DND-41 (cell line): Measurements from ENCODE around the gene ACSS1.

Experiments
- ATAC-seq: fragments of 200-7000 bp; cut with Tn5 transposase; 3 replicates; pipeline ENCODE4 v1.9.1; 2021; ENCODE audit warnings: low read depth; ENCODE audit not compliant: insufficient read depth
- DNase-seq: peaks from one replicate; pipeline ENCODE4 v3.0.0-alpha.2; 2020
- H2AFZ ChIP-seq: 2 replicates; pipeline ENCODE4 v1.6.0; 2012; ENCODE audit warnings: low read depth, low read length
- H3K27ac ChIP-seq: 2 replicates; pipeline ENCODE4 v1.5.1; 2012; ENCODE audit warnings: low read length, inconsistent platforms
- H3K27me3 ChIP-seq: fragments of 200-600 bp; sonication (generic); 2 replicates; pipeline ENCODE4 v1.6.0; 2012; ENCODE audit warnings: low read length, mild to moderate bottlenecking, inconsistent platforms; ENCODE audit not compliant: insufficient read depth, poor library complexity
- H3K36me3 ChIP-seq: 2 replicates; pipeline ENCODE4 v1.5.1; 2012; ENCODE audit warnings: low read length, inconsistent platforms; ENCODE audit not compliant: insufficient read depth
- H3K4me1 ChIP-seq: 2 replicates; pipeline ENCODE4 v1.5.1; 2012; ENCODE audit warnings: mild to moderate bottlenecking, low read length; ENCODE audit not compliant: insufficient read depth
- H3K4me2 ChIP-seq: 2 replicates; pipeline ENCODE4 v1.6.0; 2012; ENCODE audit warnings: mild to moderate bottlenecking, moderate library complexity, low read length, inconsistent platforms; ENCODE audit not compliant: insufficient read depth
- H3K4me3 ChIP-seq, 2 experiments: fragments of 200-600 bp in 1 of 2; shearing (Covaris generic) in 1 of 2; 2 replicates each; pipeline ENCODE4 v1.5.1; 2012 to 2016; ENCODE audit warnings: inconsistent platforms in 2 of 2, low read length in 2 of 2, mild to moderate bottlenecking in 2 of 2, low read depth in 1 of 2, moderate library complexity in 1 of 2
- H3K79me2 ChIP-seq: 2 replicates; pipeline ENCODE4 v1.6.0; 2012; ENCODE audit warnings: low read length, inconsistent platforms; ENCODE audit not compliant: insufficient read depth
- H3K9ac ChIP-seq: 2 replicates; pipeline ENCODE4 v1.6.0; 2012; ENCODE audit warnings: low read depth, mild to moderate bottlenecking, inconsistent platforms, low read length, moderate library complexity
- H3K9me3 ChIP-seq: 2 replicates; pipeline ENCODE4 v1.5.1; 2012; ENCODE audit warnings: low read length, moderate library complexity, mild to moderate bottlenecking, inconsistent platforms; ENCODE audit not compliant: insufficient read depth, severe bottlenecking
- H4K20me1 ChIP-seq: 2 replicates; pipeline ENCODE4 v1.6.0; 2012; ENCODE audit warnings: low read length; ENCODE audit not compliant: insufficient read depth
- EZH2 ChIP-seq: IDR thresholded peaks from 3 replicates; pipeline ENCODE4 v1.6.1; 2012; ENCODE audit warnings: borderline replicate concordance, low read depth, mild to moderate bottlenecking, moderate library complexity, low read length, inconsistent platforms; ENCODE audit not compliant: severe bottlenecking
- TF ChIP-seq, protein P1 (sequence below): IDR thresholded peaks from 2 replicates; pipeline ENCODE4 v1.5.1; 2012; ENCODE audit warnings: borderline replicate concordance, low read length, moderate library complexity, mild to moderate bottlenecking; ENCODE audit not compliant: poor library complexity, severe bottlenecking; ENCODE audit errors: extremely low read depth

ACSS1 gene

DNA sequence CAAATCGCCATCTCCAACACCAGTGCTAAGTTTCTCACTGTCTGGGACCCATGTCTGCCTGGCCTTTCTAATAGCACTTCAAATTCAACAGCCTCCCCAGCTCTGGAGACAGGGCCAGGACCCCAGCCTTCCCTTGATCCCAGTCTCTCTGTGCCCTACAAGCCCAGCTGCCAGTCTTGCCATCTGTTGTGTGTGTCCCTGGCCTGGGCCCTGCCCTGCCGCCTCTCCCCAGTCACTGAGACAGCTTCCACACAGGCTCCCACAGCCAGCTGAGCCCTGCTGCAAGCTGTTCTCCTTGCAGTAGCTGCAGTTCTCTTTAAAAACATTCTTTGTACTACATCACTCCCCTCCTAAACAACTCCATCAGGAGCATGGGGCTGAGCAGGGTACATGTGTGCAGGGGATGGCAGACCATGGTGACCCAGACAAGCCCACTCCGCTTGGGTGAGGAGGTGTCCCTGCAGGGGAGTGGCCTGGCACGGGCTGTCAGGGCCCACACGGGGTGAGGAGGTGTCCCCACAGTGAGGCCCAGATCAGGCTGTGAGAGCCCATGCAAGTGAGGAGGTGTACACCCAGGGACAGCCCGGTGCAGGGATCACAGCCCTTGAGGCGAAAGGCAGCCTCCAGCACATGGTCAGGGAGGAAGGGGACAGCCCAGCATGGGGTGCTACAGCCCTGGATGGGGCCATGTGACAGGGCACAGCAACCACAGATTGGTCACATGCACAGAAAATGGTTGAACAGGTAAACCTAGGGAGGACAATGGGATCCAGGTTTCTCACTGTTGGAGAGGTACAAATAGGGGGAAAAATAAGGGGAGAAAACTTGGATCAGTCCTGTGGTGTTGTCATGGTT lies 92.6 kb downstream of the ACSS1 start:
- peaks cover 94% of the 10 kb centered on the region for H3K36me3 ChIP-seq

DNA sequence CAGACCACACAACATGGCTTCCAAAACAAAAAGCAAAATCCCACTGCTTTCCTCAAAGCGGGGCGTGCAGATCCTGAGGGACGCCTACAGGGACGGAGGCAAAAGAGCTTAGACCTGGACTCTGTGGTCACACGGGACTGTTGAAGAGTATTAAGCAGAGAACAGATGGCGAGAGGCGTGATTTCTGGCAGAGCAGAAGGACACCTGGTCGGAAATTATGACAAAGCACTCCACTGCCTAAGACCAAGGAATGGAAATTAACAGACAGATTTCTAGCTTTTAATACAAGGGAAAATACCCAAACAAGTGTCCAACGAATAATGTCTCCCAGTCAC lies 93.5 kb downstream of the ACSS1 start:
- Histone ChIP-seq H3K9ac (no peak overlapping the region), H3K36me3 (peaks cover 94% of the 10 kb centered on the region), H4K20me1 (0 out of 2 replicates have a peak, but pooled peaks cover 5% of the 10 kb centered on the region), H2AFZ (no peak overlapping the region), H3K9me3 (no peaks in the 10 kb centered on the region), H3K79me2 (no peaks in the 10 kb centered on the region), H3K4me3 (no peak overlapping the region), H3K4me1 (no peaks in the 10 kb centered on the region), H3K4me2 (no peak overlapping the region), H3K27ac (no peak overlapping the region), H3K27me3 (no peaks in the 10 kb centered on the region)
- TF ChIP-seq EZH2 = no peak
- TF ChIP-seq, protein P1, sequence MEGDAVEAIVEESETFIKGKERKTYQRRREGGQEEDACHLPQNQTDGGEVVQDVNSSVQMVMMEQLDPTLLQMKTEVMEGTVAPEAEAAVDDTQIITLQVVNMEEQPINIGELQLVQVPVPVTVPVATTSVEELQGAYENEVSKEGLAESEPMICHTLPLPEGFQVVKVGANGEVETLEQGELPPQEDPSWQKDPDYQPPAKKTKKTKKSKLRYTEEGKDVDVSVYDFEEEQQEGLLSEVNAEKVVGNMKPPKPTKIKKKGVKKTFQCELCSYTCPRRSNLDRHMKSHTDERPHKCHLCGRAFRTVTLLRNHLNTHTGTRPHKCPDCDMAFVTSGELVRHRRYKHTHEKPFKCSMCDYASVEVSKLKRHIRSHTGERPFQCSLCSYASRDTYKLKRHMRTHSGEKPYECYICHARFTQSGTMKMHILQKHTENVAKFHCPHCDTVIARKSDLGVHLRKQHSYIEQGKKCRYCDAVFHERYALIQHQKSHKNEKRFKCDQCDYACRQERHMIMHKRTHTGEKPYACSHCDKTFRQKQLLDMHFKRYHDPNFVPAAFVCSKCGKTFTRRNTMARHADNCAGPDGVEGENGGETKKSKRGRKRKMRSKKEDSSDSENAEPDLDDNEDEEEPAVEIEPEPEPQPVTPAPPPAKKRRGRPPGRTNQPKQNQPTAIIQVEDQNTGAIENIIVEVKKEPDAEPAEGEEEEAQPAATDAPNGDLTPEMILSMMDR = no peak
- no peak for ATAC-seq
- no peak for DNase-seq

More for the DNA sequence above, 92.6 kb downstream of the ACSS1 start:
- DNase-seq (peak; percentile 2), ATAC-seq (no peak)
- no peak overlapping the region for H3K4me3 ChIP-seq
- 0 out of 2 replicates have a peak, but pooled peaks cover 5% of the 10 kb centered on the region for H4K20me1 ChIP-seq
- no peaks in the 10 kb centered on the region for H3K27me3 ChIP-seq
- no peak overlapping the region for H2AFZ ChIP-seq
- no peak overlapping the region for H3K27ac ChIP-seq
- no peak overlapping the region for H3K9ac ChIP-seq
- no peaks in the 10 kb centered on the region for H3K9me3 ChIP-seq
- no peaks in the 10 kb centered on the region for H3K79me2 ChIP-seq
- TF ChIP-seq, protein P1 = no peak
- TF ChIP-seq EZH2 = no peak
- H3K4me2 ChIP-seq = no peak overlapping the region
- H3K4me1 ChIP-seq = no peaks in the 10 kb centered on the region

DNA sequence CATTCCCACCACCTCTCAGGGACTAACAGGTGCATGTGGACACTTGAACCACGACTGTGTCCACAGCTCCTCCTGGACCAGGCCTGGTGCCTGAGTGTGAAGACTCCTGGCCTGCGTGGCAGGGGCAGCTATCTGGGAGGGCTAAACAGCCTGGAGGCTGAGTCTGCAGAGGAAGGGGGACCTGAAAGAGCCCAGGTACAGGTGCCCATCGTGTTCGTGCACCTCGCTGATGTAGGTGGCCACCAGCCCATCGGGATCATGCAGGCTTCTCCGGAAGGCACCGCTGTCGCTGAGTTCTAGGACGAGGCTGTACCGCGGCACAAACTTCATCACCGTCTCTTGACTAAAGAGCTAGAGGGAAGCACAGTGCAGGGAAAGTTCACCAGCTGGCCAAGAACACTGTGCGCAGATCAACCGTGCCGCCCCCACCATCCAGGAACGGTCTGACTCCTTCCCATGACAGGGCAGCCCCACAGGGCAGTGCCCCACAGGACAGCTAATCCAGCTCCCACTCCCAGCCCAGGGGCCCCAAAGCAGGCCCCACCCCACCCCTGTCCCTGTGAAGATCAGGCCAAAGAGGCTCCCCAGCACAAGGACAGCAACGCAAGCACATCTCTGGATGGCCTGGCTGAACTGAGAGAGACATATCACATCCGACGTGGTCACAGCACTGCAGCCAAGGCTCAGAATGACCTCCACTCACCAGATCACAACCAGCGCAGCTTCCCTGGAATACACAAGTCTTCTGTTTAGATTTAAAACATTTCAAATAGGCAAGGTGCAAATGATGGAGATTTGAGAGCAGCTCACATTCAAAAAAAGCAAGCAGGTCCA lies 94.0 kb downstream of the ACSS1 start:
- DNase-seq (peak; percentile 2), ATAC-seq (no peak)
- no peaks in the 10 kb centered on the region for H3K79me2 ChIP-seq
- 0 out of 2 replicates have a peak, but pooled peaks cover 5% of the 10 kb centered on the region for H4K20me1 ChIP-seq
- no peak overlapping the region for H3K9ac ChIP-seq
- H3K4me2 ChIP-seq = no peak overlapping the region
- TF ChIP-seq EZH2 = no peak
- TF ChIP-seq, protein P1 = no peak
- peaks cover 92% of the 10 kb centered on the region for H3K36me3 ChIP-seq
- H3K27ac ChIP-seq = no peak overlapping the region
- H2AFZ ChIP-seq = no peak overlapping the region
- H3K27me3 ChIP-seq = no peaks in the 10 kb centered on the region
- H3K4me3 ChIP-seq = no peak overlapping the region
- H3K4me1 ChIP-seq = no peaks in the 10 kb centered on the region
- no peaks in the 10 kb centered on the region for H3K9me3 ChIP-seq
